Transverse colon (tissue), 4 donors: Measurements from ENCODE around the gene EPHA8. TPM values are rescaled to one million over a fixed set of nuclear protein-coding genes. Genes with fewer than 3 reads are reported as not detected.

Experiments used
- DNase-seq: peaks from one replicate; pipeline ENCODE4 v3.0.0-alpha.2; 2019
- H3K27ac ChIP-seq, 4 donors: fragments of 200-600 bp; sonication (generic); 2 replicates each; pipeline ENCODE4 v1.5.1; 2016 to 2018; ENCODE audit warnings: inconsistent platforms in 4 of 4
- H3K27me3 ChIP-seq: fragments of 200-600 bp; sonication (generic); 2 replicates; pipeline ENCODE4 v1.5.1; 2017; ENCODE audit warnings: inconsistent platforms
- H3K36me3 ChIP-seq, 4 donors: fragments of 200-600 bp; sonication (generic); 2 replicates each; pipeline ENCODE4 v1.5.1; 2017 to 2019; ENCODE audit warnings: inconsistent platforms in 4 of 4
- H3K4me1 ChIP-seq, 4 donors: fragments of 200-600 bp; sonication (generic); 2 replicates each; pipeline ENCODE4 v1.5.1; 2017 to 2020; ENCODE audit warnings: inconsistent platforms in 4 of 4
- H3K4me3 ChIP-seq, 4 donors: fragments of 200-600 bp; sonication (generic); 1 replicate in 1 of 4; 2 replicates in 3 of 4; pipeline versions ENCODE4 v1.5.1 to v1.6.1; 2017 to 2019; ENCODE audit warnings: inconsistent platforms in 4 of 4
- H3K9me3 ChIP-seq, 2 donors: fragments of 200-600 bp; sonication (generic); 2 replicates each; pipeline ENCODE4 v1.5.1; 2017 to 2019; ENCODE audit warnings: inconsistent platforms in 2 of 2
- EP300 ChIP-seq: sonication (generic); formaldehyde crosslinking; IDR thresholded peaks from one replicate; pipeline ENCODE4 v1.6.1; 2017; ENCODE audit warnings: antibody characterized with exemption, low read depth
- POLR2A ChIP-seq: fragments of 450-650 bp; IDR thresholded peaks from one replicate; pipeline ENCODE4 v1.6.1; 2016; ENCODE audit warnings: antibody characterized with exemption, mild to moderate bottlenecking, moderate library complexity
- POLR2AphosphoS5 ChIP-seq, 3 donors: sonication (generic); formaldehyde crosslinking; IDR thresholded peaks; one replicate each; pipeline ENCODE4 v1.6.1; 2016; ENCODE audit warnings: antibody characterized with exemption in 3 of 3
- WGBS, 2 donors: methylation state at CpG; one replicate each; pipeline ENCODE4 v1.1.5; 2018; ENCODE audit warnings: low coverage in 1 of 2; 5-methylcytosine and 5-hydroxymethylcytosine counted together
- in situ Hi-C, 4 donors: fragments of 200-750 bp; cut with MboI; loops; one replicate each; pipeline versions ENCODE4 v1.15.0 to v1.15.1; 2017; ENCODE audit warnings: low sequenced_read_pairs in 3 of 4, low pct_ligation_motif_present in 1 of 4, low pct_unique_long_range_greater_than_20kb in 1 of 4
- intact Hi-C: fragments of 100-400 bp; cut with DNase I; formaldehyde crosslinking; loops from one replicate; pipeline ENCODE4 v1.15.1; 2023; ENCODE audit warnings: low total_unique reads
- total RNA-seq, 4 donors: library from RNA; depleted of rRNA; stranded (reverse); fragments of >200 nt; gene quantifications; one replicate each; pipeline ENCODE4 v1.1.0, GENCODE V29; 2016
- TF ChIP-seq, protein P1 (sequence below), 5 experiments: fragments of 200-600 bp in 3 of 5; fragments of 450-650 bp in 2 of 5; sonication (generic) in 3 of 5; IDR thresholded peaks; 1 replicate in 2 of 5; 2 replicates in 3 of 5; pipeline ENCODE4 v1.5.1; 2016 to 2017; ENCODE audit warnings: antibody characterized with exemption in 5 of 5, inconsistent platforms in 3 of 5, mild to moderate bottlenecking in 2 of 5, moderate library complexity in 1 of 5

Gene EPHA8
- total RNA-seq, 4 donors from 2014 or later, result not detected

DNA sequence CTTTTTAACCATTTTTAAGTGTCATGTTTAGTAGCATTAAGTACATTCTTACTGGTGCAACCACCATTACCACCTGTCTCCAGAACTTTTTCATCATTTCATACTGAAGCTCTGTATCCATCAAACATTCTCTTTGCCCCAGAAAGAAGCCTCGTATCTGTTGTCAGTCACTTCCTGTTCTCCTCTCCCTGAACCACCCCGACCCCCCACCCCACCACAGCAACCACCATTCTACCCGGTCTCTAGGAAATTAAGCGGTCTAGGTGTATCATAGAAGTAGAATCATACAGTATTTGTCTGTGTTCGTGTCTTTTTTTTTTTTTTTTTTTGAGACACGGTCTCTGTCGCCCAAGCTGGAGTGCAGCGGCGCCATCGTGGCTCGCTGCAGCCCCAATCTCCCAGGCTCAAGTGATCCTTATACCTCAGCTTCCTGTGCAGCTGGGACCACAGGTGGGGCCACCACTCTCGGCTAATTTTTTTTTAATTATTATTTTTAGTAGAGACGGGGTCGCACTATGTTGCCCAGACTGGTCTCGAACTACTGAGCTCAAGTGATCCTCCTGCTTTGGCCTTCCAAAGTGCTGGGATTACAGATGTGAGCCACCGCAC, 23.7 kb upstream of the EPHA8 start:
- intact Hi-C loops, result no loop called here
- peaks cover 7% of the 10 kb centered on the region for H3K27me3 ChIP-seq
- no peaks in the 10 kb centered on the region for H3K4me1 ChIP-seq
- no peak overlapping the region for H3K4me3 ChIP-seq
- H3K36me3 ChIP-seq, result no peaks in the 10 kb centered on the region
- H3K27ac ChIP-seq, result no peak overlapping the region
- H3K9me3 ChIP-seq, result no peaks in the 10 kb centered on the region
- no peak for DNase-seq
- in situ Hi-C loops, result no loop called here
- 54 to 71% methylated on average over 6 to 16 of the region's 16 CpGs for WGBS, 2 donors
- no peak for TF ChIP-seq POLR2AphosphoS5 (IDR thresholded peaks at IDR 0.05)
- no peak for TF ChIP-seq POLR2A
- TF ChIP-seq EP300, result no peak
- TF ChIP-seq, protein P1, sequence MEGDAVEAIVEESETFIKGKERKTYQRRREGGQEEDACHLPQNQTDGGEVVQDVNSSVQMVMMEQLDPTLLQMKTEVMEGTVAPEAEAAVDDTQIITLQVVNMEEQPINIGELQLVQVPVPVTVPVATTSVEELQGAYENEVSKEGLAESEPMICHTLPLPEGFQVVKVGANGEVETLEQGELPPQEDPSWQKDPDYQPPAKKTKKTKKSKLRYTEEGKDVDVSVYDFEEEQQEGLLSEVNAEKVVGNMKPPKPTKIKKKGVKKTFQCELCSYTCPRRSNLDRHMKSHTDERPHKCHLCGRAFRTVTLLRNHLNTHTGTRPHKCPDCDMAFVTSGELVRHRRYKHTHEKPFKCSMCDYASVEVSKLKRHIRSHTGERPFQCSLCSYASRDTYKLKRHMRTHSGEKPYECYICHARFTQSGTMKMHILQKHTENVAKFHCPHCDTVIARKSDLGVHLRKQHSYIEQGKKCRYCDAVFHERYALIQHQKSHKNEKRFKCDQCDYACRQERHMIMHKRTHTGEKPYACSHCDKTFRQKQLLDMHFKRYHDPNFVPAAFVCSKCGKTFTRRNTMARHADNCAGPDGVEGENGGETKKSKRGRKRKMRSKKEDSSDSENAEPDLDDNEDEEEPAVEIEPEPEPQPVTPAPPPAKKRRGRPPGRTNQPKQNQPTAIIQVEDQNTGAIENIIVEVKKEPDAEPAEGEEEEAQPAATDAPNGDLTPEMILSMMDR (IDR thresholded peaks at IDR 0.05), result no peak

DNA sequence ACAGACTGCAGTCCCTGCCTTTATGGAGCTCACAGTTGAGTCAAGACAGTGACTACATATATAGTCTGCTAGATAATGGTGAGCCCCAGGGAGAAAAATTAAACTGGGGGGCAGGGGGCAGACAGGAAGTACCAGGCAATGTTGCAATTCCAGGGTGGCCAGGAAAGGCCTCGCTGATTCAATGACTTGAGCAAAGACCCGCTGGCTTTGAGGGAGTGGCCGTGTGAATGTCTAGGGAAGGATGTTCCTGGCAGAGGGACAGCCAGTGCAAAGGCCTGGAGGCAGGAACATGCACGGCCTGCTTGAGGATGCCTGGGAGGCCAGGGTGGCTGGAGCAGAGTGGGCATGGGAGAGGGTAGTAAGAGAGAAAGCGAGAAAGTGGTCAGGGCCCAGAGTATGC, 23.0 kb upstream of the EPHA8 start:
- no peak for DNase-seq
- TF ChIP-seq POLR2A (no peak), EP300 (no peak), POLR2AphosphoS5 (IDR thresholded peaks at IDR 0.05) (no peak)
- TF ChIP-seq, protein P1 (IDR thresholded peaks at IDR 0.05), result no peak
- in situ Hi-C loops (no loop called here), intact Hi-C loops (no loop called here)
- Histone ChIP-seq H3K27ac (no peak overlapping the region), H3K27me3 (peaks cover 15% of the 10 kb centered on the region), H3K4me1 (no peaks in the 10 kb centered on the region), H3K9me3 (no peaks in the 10 kb centered on the region), H3K4me3 (no peak overlapping the region), H3K36me3 (no peaks in the 10 kb centered on the region)
- WGBS, 2 donors, result 52 to 61% methylated on average over 3 to 5 of the region's 5 CpGs

DNA sequence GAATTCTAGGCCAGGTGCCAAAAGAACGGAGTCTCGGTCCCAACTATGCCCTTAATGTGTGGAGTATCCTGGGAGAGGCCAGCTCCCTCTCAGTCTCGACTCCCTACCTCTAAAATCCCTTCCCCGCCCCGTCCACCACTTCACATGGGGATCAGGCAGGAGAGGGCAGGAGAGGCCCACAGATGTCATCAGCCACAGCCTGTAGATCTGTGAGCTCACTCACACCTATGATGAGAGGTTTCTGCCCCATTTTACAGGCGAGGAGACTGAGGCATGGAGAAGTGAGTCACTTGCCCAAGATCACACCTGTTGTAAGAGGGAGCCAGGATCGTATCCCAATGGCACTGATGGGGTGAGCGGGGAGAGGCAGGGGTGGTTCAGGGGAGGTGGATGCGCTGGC, 20.4 kb upstream of the EPHA8 start:
- TF ChIP-seq POLR2AphosphoS5 (IDR thresholded peaks at IDR 0.05) (no peak), POLR2A (no peak), EP300 (no peak)
- TF ChIP-seq, protein P1 (IDR thresholded peaks at IDR 0.05), result no peak
- H3K4me1 ChIP-seq, result no peaks in the 10 kb centered on the region
- H3K27me3 ChIP-seq, result peaks cover 25% of the 10 kb centered on the region
- in situ Hi-C loops (no loop called here), intact Hi-C loops (no loop called here)
- DNase-seq, result no peak
- 72% methylated on average over 9 of the region's 9 CpGs; no CpG with 5 or more reads in 1 of the 2 donors for WGBS, 2 donors
- H3K4me3 ChIP-seq, result no peak overlapping the region
- H3K9me3 ChIP-seq, result no peaks in the 10 kb centered on the region
- no peaks in the 10 kb centered on the region for H3K36me3 ChIP-seq
- no peak overlapping the region for H3K27ac ChIP-seq

DNA sequence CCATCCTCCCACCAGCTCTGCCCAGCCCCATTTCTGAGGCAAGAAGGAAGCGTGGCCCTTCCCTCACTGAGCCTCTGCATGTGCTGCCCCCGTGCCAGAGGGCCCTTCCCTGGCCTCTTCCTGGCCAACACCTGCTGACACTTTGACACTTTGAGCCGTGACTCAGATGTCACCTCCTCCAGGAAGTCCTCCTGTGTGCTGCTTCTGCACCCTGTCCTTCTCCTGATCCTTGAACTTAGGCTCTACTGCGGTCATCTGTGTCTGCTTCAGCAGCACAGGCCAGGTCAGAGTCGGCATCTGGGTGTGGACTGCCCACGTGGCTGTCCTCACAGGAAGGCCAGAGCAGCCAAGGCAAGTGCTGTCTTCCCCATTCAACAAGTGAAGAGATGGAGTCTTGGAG, 19.6 kb upstream of the EPHA8 start:
- no peaks in the 10 kb centered on the region for H3K9me3 ChIP-seq
- TF ChIP-seq POLR2AphosphoS5 (IDR thresholded peaks at IDR 0.05), result no peak
- TF ChIP-seq, protein P1 (IDR thresholded peaks at IDR 0.05), result no peak
- TF ChIP-seq EP300, result no peak
- H3K27me3 ChIP-seq, result peaks cover 33% of the 10 kb centered on the region
- H3K27ac ChIP-seq, result no peak overlapping the region
- intact Hi-C loops (no loop called here), in situ Hi-C loops (no loop called here)
- DNase-seq, result no peak
- no peak overlapping the region for H3K4me3 ChIP-seq
- H3K4me1 ChIP-seq, result no peaks in the 10 kb centered on the region
- WGBS, 2 donors, result 80% methylated on average over 6 of the region's 6 CpGs; no CpG with 5 or more reads in 1 of the 2 donors
- H3K36me3 ChIP-seq, result no peaks in the 10 kb centered on the region
